Urinary bladder (tissue), 4 donors: ENCODE data around the gene LRRC4C. TPM values are rescaled to one million over a fixed set of nuclear protein-coding genes. Genes with fewer than 3 reads are reported as not detected.

Experiments used
- DNase-seq: peaks from one replicate; pipeline ENCODE4 v3.0.0-alpha.2; 2015; ENCODE audit errors: extremely low spot score
- H3K27ac ChIP-seq: one replicate; pipeline ENCODE4 v1.5.1; 2013; ENCODE audit warnings: low read depth, mild to moderate bottlenecking, moderate library complexity
- H3K36me3 ChIP-seq: one replicate; pipeline ENCODE4 v1.6.1; 2013; ENCODE audit warnings: mild to moderate bottlenecking, moderate library complexity; ENCODE audit not compliant: insufficient read depth
- H3K4me1 ChIP-seq: one replicate; pipeline ENCODE4 v1.6.1; 2013; ENCODE audit warnings: mild to moderate bottlenecking, moderate library complexity; ENCODE audit not compliant: insufficient read depth
- H3K4me3 ChIP-seq: one replicate; pipeline ENCODE4 v1.5.1; 2013; ENCODE audit warnings: low read depth, low read length
- WGBS: extraction: QIAGEN DNeasy Blood & Tissue Kit; methylation state at CpG from one replicate; pipeline ENCODE4 v1.1.7; 2013; 5-methylcytosine and 5-hydroxymethylcytosine counted together
- polyA plus RNA-seq: library from polyadenylated mRNA; stranded (reverse); fragments of 200-250 nt; gene quantifications from one replicate; pipeline ENCODE4 v1.2.3, GENCODE V29; 2013
- total RNA-seq: library from RNA; depleted of rRNA; stranded (reverse); fragments of >200 nt; gene quantifications from one replicate; pipeline ENCODE4 v1.2.3, GENCODE V29; 2014
- donor health status: healthy with polysubstance abuse.
- donor health status: healthy.

LRRC4C gene
- total and polyA plus RNA-seq, 2 donors, result 3.0 to 7.2 TPM

GRCh38 chr11:40139536-40139935, 1319.9 kb downstream of the LRRC4C start:
- Histone ChIP-seq H3K4me3 (no peak overlapping the region), H3K4me1 (no peaks in the 10 kb centered on the region), H3K27ac (no peak overlapping the region), H3K36me3 (no peaks in the 10 kb centered on the region)
- no peak for DNase-seq
- 77% methylated on average over 2 of the region's 2 CpGs for WGBS

GRCh38 chr11:40139066-40139465, 1320.4 kb downstream of the LRRC4C start:
- peak; percentile 18 for DNase-seq
- H3K4me3 ChIP-seq, result no peak overlapping the region
- H3K4me1 ChIP-seq, result no peaks in the 10 kb centered on the region
- H3K36me3 ChIP-seq, result no peaks in the 10 kb centered on the region
- H3K27ac ChIP-seq, result no peak overlapping the region
- 69% methylated on average over 3 of the region's 3 CpGs for whole genome bisulfite sequencing

GRCh38 chr11:40134820-40135570, 1324.5 kb downstream of the LRRC4C start:
- 41% methylated on average over 1 of the region's 1 CpG for WGBS
- DNase-seq, result peak; percentile 28
- Histone ChIP-seq H3K27ac (no peak overlapping the region), H3K36me3 (no peaks in the 10 kb centered on the region), H3K4me3 (no peak overlapping the region), H3K4me1 (no peaks in the 10 kb centered on the region)

- Histone ChIP-seq H3K4me1 (no peaks in the 10 kb centered on the region), H3K36me3 (no peaks in the 10 kb centered on the region), H3K4me3 (no peak overlapping the region), H3K27ac (no peak overlapping the region)
- 94% methylated on average over 3 of the region's 3 CpGs for WGBS
- DNase-seq, result no peak
These were observed 1326.0 kb downstream of the LRRC4C start for GRCh38 chr11:40133498-40133897.

GRCh38 chr11:40132912-40133311, 1326.5 kb downstream of the LRRC4C start:
- Histone ChIP-seq H3K4me1 (no peaks in the 10 kb centered on the region), H3K27ac (no peak overlapping the region), H3K4me3 (no peak overlapping the region), H3K36me3 (no peaks in the 10 kb centered on the region)
- no peak for DNase-seq
- 76% methylated on average over 3 of the region's 3 CpGs for WGBS

DNA sequence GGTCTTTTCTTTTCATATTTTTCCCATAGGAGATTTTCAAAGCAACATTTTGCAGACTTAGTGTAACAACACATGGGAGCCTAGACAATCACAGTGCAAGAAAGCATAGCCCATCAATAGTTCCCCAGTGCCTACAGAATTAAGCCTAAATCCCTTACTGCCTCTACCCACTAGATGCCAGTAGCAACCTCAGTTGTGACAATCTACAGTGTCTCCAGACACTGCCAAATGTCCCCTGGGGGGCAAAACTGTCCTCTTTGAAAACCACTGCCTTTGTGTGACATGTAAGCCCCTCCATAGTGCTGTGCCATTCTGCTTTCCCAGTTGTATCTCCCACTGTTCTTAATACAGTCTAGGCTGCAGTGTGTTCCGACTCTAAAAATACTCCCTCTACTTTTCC, 1329.0 kb downstream of the LRRC4C start:
- H3K4me3 ChIP-seq, result no peak overlapping the region
- DNase-seq, result no peak
- no peaks in the 10 kb centered on the region for H3K36me3 ChIP-seq
- H3K27ac ChIP-seq, result no peak overlapping the region
- H3K4me1 ChIP-seq, result no peaks in the 10 kb centered on the region
- 86% methylated on average over 1 of the region's 1 CpG for WGBS

- DNase-seq, result no peak
- 5% methylated on average over 1 of the region's 1 CpG for WGBS
- H3K36me3 ChIP-seq, result no peaks in the 10 kb centered on the region
- no peak overlapping the region for H3K4me3 ChIP-seq
- no peak overlapping the region for H3K27ac ChIP-seq
- no peaks in the 10 kb centered on the region for H3K4me1 ChIP-seq
These were observed 1330.2 kb downstream of the LRRC4C start for GRCh38 chr11:40129266-40129665.

- no peak for DNase-seq
- H3K4me1 ChIP-seq, result no peaks in the 10 kb centered on the region
- no peaks in the 10 kb centered on the region for H3K36me3 ChIP-seq
- no peak overlapping the region for H3K4me3 ChIP-seq
- 34% methylated on average over 1 of the region's 1 CpG for WGBS
- H3K27ac ChIP-seq, result no peak overlapping the region
These were observed 1334.4 kb downstream of the LRRC4C start for GRCh38 chr11:40125054-40125453.

GRCh38 chr11:40119661-40120060, 1339.8 kb downstream of the LRRC4C start:
- DNase-seq, result no peak
- H3K4me3 ChIP-seq, result no peak overlapping the region
- H3K36me3 ChIP-seq, result no peaks in the 10 kb centered on the region
- H3K27ac ChIP-seq, result no peak overlapping the region
- 92% methylated on average over 1 of the region's 1 CpG for WGBS
- no peaks in the 10 kb centered on the region for H3K4me1 ChIP-seq

- DNase-seq, result no peak
- Histone ChIP-seq H3K4me3 (no peak overlapping the region), H3K36me3 (no peaks in the 10 kb centered on the region), H3K4me1 (no peaks in the 10 kb centered on the region), H3K27ac (no peak overlapping the region)
- WGBS, result 70% methylated on average over 2 of the region's 2 CpGs
These were observed 1340.7 kb downstream of the LRRC4C start for GRCh38 chr11:40118780-40119179.

- no peak overlapping the region for H3K27ac ChIP-seq
- 58% methylated on average over 1 of the region's 1 CpG for WGBS
- no peak for DNase-seq
These were observed 1341.4 kb downstream of the LRRC4C start for GRCh38 chr11:40118026-40118425.

DNA sequence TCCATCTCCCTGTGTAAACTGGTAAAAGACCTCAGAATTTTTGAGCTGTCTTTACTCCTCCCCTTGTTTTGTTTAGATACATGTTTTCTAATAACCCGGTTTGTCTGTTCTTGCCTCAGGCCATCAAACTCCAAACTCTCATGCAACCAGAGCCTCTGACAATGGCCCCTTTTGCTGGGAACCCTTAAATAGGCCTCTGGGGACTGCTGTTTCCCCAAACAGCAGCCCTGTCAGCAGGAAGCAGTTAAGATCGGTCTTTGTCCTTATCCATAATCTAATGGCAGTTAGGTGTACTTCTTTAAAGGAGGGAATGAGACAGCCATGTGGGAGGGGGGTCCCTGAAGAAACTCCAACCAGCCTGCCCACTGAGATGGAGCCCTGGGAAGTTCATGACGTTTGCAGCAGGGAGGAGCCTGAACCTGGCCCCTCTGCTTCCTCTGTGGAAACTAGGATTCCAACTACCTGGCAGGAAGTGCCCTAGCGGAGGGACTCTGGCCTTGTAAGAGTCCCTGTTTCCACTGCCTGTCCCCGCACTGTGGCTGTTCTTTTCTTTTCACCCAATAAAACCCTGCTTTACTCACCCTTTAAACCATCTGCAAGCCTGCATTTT, 1354.4 kb downstream of the LRRC4C start:
- no peaks in the 10 kb centered on the region for H3K4me1 ChIP-seq
- no peak overlapping the region for H3K4me3 ChIP-seq
- H3K27ac ChIP-seq, result no peak overlapping the region
- H3K36me3 ChIP-seq, result no peaks in the 10 kb centered on the region
- WGBS, result 65% methylated on average over 5 of the region's 5 CpGs
- DNase-seq, result no peak

More at GRCh38 chr11:40118026-40118425, 1341.4 kb downstream of the LRRC4C start:
- Histone ChIP-seq H3K36me3 (no peaks in the 10 kb centered on the region), H3K4me1 (no peaks in the 10 kb centered on the region), H3K4me3 (no peak overlapping the region)

DNA sequence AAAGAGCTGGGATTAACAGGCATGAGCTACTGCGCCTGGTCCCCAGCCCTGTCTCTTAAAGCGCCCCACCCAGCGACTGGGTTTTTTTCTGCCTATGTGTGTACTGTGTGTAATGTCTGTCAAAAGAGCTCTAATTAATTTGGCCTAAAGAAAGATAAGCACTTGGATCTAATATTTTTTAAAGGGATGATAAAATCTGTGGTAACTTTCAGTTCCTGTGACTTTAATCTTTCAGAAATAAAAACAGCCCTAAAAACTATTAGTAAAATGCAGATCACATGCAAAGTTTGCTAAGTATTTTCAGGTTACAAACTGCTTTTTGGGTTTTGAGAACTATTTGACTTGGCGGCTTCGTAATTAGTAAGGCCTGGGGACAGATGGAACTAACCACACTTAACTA, 1358.7 kb downstream of the LRRC4C start:
- WGBS, result 88% methylated on average over 5 of the region's 5 CpGs
- no peak overlapping the region for H3K27ac ChIP-seq
- H3K36me3 ChIP-seq, result no peaks in the 10 kb centered on the region
- H3K4me1 ChIP-seq, result no peaks in the 10 kb centered on the region
- DNase-seq, result no peak
- H3K4me3 ChIP-seq, result no peak overlapping the region

- whole genome bisulfite sequencing, result 87% methylated on average over 5 of the region's 5 CpGs
- Histone ChIP-seq H3K4me3 (no peak overlapping the region), H3K36me3 (no peaks in the 10 kb centered on the region), H3K27ac (no peak overlapping the region), H3K4me1 (no peaks in the 10 kb centered on the region)
- no peak for DNase-seq
These were observed 1359.3 kb downstream of the LRRC4C start for GRCh38 chr11:40100162-40100553.
